ENCODE measurements around the gene ITPR2.

Gene ITPR2

GRCh38 chr12:26537126-26537525, 295.9 kb downstream of the ITPR2 start:
- Histone ChIP-seq H4K91ac (ENCODE audit: low read depth, low read length) (no peak overlapping the region), H3K36me3 (ENCODE audit: control insufficient read depth in 1 of 2, insufficient read depth in 2 of 2, low read length in 2 of 2) (no peaks in the 10 kb centered on the region), H3K4me3 (ENCODE audit: low read depth, low read length) (no peak overlapping the region), H4K8ac (ENCODE audit: low read depth, low read length) (no peak overlapping the region), H3K79me2 (ENCODE audit: control insufficient read depth, insufficient read depth, low read length, poor library complexity) (no peaks in the 10 kb centered on the region), H2BK12ac (ENCODE audit: low read length) (no peak overlapping the region), H3K9ac (ENCODE audit: low read length) (no peak overlapping the region), H2BK120ac (ENCODE audit: insufficient read depth, low read length, poor library complexity) (no peak overlapping the region), H2AK5ac (ENCODE audit: low read length) (no peak overlapping the region), H3K27me3 (ENCODE audit: insufficient read depth, low read length) (no peaks in the 10 kb centered on the region), H3K23ac (ENCODE audit: low read length) (no peak overlapping the region), H3K14ac (ENCODE audit: low read length) (no peak overlapping the region), H3K79me1 (ENCODE audit: low read length) (no peaks in the 10 kb centered on the region), H3K4me1 (ENCODE audit: control insufficient read depth in 1 of 2, insufficient read depth in 2 of 2, low read length in 2 of 2) (no peaks in the 10 kb centered on the region), H3K9me3 (ENCODE audit: insufficient read depth, low read depth, low read length) (no peaks in the 10 kb centered on the region), H3K4me2 (ENCODE audit: low read length) (no peak overlapping the region), H3K27ac (ENCODE audit: low read depth, low read length) (no peak overlapping the region), H2BK5ac (ENCODE audit: low read depth, low read length, poor library complexity) (no peak overlapping the region), H2AFZ (ENCODE audit: insufficient read depth, low read length, poor library complexity) (no peak overlapping the region), H4K12ac (ENCODE audit: low read depth, low read length) (no peak overlapping the region), H3K18ac (ENCODE audit: low read length) (no peak overlapping the region), H3K4ac (ENCODE audit: low read depth, low read length) (no peak overlapping the region)
- no CpG with 5 or more reads among the region's 2 CpGs for WGBS (ENCODE audit: extremely low coverage, insufficient coverage, insufficient read length)
- DNase-seq = no peak

- no peaks in the 10 kb centered on the region for H3K4me1 ChIP-seq (ENCODE audit: control insufficient read depth in 1 of 2, insufficient read depth in 2 of 2, low read length in 2 of 2)
- no peaks in the 10 kb centered on the region for H3K36me3 ChIP-seq (ENCODE audit: control insufficient read depth in 1 of 2, insufficient read depth in 2 of 2, low read length in 2 of 2)
- no peak overlapping the region for H3K14ac ChIP-seq (ENCODE audit: low read length)
- H2AFZ ChIP-seq (ENCODE audit: insufficient read depth, low read length, poor library complexity) = no peak overlapping the region
- no peak overlapping the region for H3K4me2 ChIP-seq (ENCODE audit: low read length)
- no peak overlapping the region for H3K4me3 ChIP-seq (ENCODE audit: low read depth, low read length)
- no peak overlapping the region for H4K8ac ChIP-seq (ENCODE audit: low read depth, low read length)
- no peak overlapping the region for H2AK5ac ChIP-seq (ENCODE audit: low read length)
- no peak overlapping the region for H3K23ac ChIP-seq (ENCODE audit: low read length)
- H3K27me3 ChIP-seq (ENCODE audit: insufficient read depth, low read length) = no peaks in the 10 kb centered on the region
- DNase-seq = no peak
- no peak overlapping the region for H3K18ac ChIP-seq (ENCODE audit: low read length)
- H3K9me3 ChIP-seq (ENCODE audit: insufficient read depth, low read depth, low read length) = no peaks in the 10 kb centered on the region
- H3K27ac ChIP-seq (ENCODE audit: low read depth, low read length) = no peak overlapping the region
- H4K91ac ChIP-seq (ENCODE audit: low read depth, low read length) = no peak overlapping the region
- H4K12ac ChIP-seq (ENCODE audit: low read depth, low read length) = no peak overlapping the region
- no peaks in the 10 kb centered on the region for H3K79me1 ChIP-seq (ENCODE audit: low read length)
- H2BK120ac ChIP-seq (ENCODE audit: insufficient read depth, low read length, poor library complexity) = no peak overlapping the region
- H2BK12ac ChIP-seq (ENCODE audit: low read length) = no peak overlapping the region
- H3K4ac ChIP-seq (ENCODE audit: low read depth, low read length) = no peak overlapping the region
- WGBS (ENCODE audit: extremely low coverage, insufficient coverage, insufficient read length) = no CpG with 5 or more reads among the region's 4 CpGs
- no peaks in the 10 kb centered on the region for H3K79me2 ChIP-seq (ENCODE audit: control insufficient read depth, insufficient read depth, low read length, poor library complexity)
- H3K9ac ChIP-seq (ENCODE audit: low read length) = no peak overlapping the region
- no peak overlapping the region for H2BK5ac ChIP-seq (ENCODE audit: low read depth, low read length, poor library complexity)
These were observed 297.2 kb downstream of the ITPR2 start for GRCh38 chr12:26535826-26536225.

- H3K36me3 ChIP-seq (ENCODE audit: control insufficient read depth in 1 of 2, insufficient read depth in 2 of 2, low read length in 2 of 2) = no peaks in the 10 kb centered on the region
- H2AK5ac ChIP-seq (ENCODE audit: low read length) = no peak overlapping the region
- no peak overlapping the region for H4K12ac ChIP-seq (ENCODE audit: low read depth, low read length)
- H2BK120ac ChIP-seq (ENCODE audit: insufficient read depth, low read length, poor library complexity) = no peak overlapping the region
- H3K9ac ChIP-seq (ENCODE audit: low read length) = no peak overlapping the region
- H3K4ac ChIP-seq (ENCODE audit: low read depth, low read length) = no peak overlapping the region
- H4K91ac ChIP-seq (ENCODE audit: low read depth, low read length) = no peak overlapping the region
- no peak overlapping the region for H3K18ac ChIP-seq (ENCODE audit: low read length)
- H3K9me3 ChIP-seq (ENCODE audit: insufficient read depth, low read depth, low read length) = no peaks in the 10 kb centered on the region
- H3K4me2 ChIP-seq (ENCODE audit: low read length) = no peak overlapping the region
- no peak overlapping the region for H2BK12ac ChIP-seq (ENCODE audit: low read length)
- no peak overlapping the region for H4K8ac ChIP-seq (ENCODE audit: low read depth, low read length)
- no peaks in the 10 kb centered on the region for H3K79me2 ChIP-seq (ENCODE audit: control insufficient read depth, insufficient read depth, low read length, poor library complexity)
- H3K4me3 ChIP-seq (ENCODE audit: low read depth, low read length) = no peak overlapping the region
- no peaks in the 10 kb centered on the region for H3K4me1 ChIP-seq (ENCODE audit: control insufficient read depth in 1 of 2, insufficient read depth in 2 of 2, low read length in 2 of 2)
- H3K14ac ChIP-seq (ENCODE audit: low read length) = no peak overlapping the region
- H2BK5ac ChIP-seq (ENCODE audit: low read depth, low read length, poor library complexity) = no peak overlapping the region
- H3K27me3 ChIP-seq (ENCODE audit: insufficient read depth, low read length) = no peaks in the 10 kb centered on the region
- no peak overlapping the region for H3K27ac ChIP-seq (ENCODE audit: low read depth, low read length)
- WGBS (ENCODE audit: extremely low coverage, insufficient coverage, insufficient read length) = no CpG with 5 or more reads among the region's 3 CpGs
- H3K23ac ChIP-seq (ENCODE audit: low read length) = no peak overlapping the region
- no peak overlapping the region for H2AFZ ChIP-seq (ENCODE audit: insufficient read depth, low read length, poor library complexity)
- DNase-seq = no peak
- H3K79me1 ChIP-seq (ENCODE audit: low read length) = no peaks in the 10 kb centered on the region
These were observed 298.9 kb downstream of the ITPR2 start for GRCh38 chr12:26534071-26534470.

DNA sequence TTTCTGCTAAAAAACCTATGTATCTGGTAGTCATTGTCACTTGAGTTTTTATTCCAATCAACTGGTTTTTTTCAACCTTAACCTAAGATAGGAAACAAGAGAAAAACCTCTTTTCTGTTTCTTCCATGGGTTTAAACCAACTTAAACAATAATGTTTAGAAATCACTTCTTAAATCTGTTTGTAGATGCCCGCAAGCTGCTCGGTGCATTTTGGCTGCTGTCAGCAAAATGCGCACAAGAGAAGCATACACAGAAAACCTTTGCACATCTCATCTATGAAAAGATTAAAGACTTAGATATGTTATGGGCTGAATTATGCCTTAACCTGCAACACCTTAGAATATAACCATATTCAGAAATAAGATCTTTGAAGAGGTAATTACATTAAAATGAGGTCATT, 299.8 kb downstream of the ITPR2 start:
- Histone ChIP-seq H3K27me3 (ENCODE audit: insufficient read depth, low read length) (no peaks in the 10 kb centered on the region), H2AK5ac (ENCODE audit: low read length) (no peak overlapping the region), H2BK120ac (ENCODE audit: insufficient read depth, low read length, poor library complexity) (no peak overlapping the region), H4K8ac (ENCODE audit: low read depth, low read length) (no peak overlapping the region), H3K4me2 (ENCODE audit: low read length) (no peak overlapping the region), H3K27ac (ENCODE audit: low read depth, low read length) (no peak overlapping the region), H3K36me3 (ENCODE audit: control insufficient read depth in 1 of 2, insufficient read depth in 2 of 2, low read length in 2 of 2) (no peaks in the 10 kb centered on the region), H2AFZ (ENCODE audit: insufficient read depth, low read length, poor library complexity) (no peak overlapping the region), H3K4ac (ENCODE audit: low read depth, low read length) (no peak overlapping the region), H2BK5ac (ENCODE audit: low read depth, low read length, poor library complexity) (no peak overlapping the region), H3K9me3 (ENCODE audit: insufficient read depth, low read depth, low read length) (no peaks in the 10 kb centered on the region), H3K4me1 (ENCODE audit: control insufficient read depth in 1 of 2, insufficient read depth in 2 of 2, low read length in 2 of 2) (no peaks in the 10 kb centered on the region), H3K18ac (ENCODE audit: low read length) (no peak overlapping the region), H3K14ac (ENCODE audit: low read length) (no peak overlapping the region), H2BK12ac (ENCODE audit: low read length) (no peak overlapping the region), H3K23ac (ENCODE audit: low read length) (no peak overlapping the region), H3K4me3 (ENCODE audit: low read depth, low read length) (no peak overlapping the region), H3K79me1 (ENCODE audit: low read length) (no peaks in the 10 kb centered on the region), H4K91ac (ENCODE audit: low read depth, low read length) (no peak overlapping the region), H3K9ac (ENCODE audit: low read length) (no peak overlapping the region), H3K79me2 (ENCODE audit: control insufficient read depth, insufficient read depth, low read length, poor library complexity) (no peaks in the 10 kb centered on the region), H4K12ac (ENCODE audit: low read depth, low read length) (no peak overlapping the region)
- no CpG with 5 or more reads among the region's 3 CpGs for WGBS (ENCODE audit: extremely low coverage, insufficient coverage, insufficient read length)
- DNase-seq = no peak

All from trophoblast cell (in vitro differentiated cells and primary cell).